ENCODE results near the gene COL6A1.

The COL6A1 gene

GRCh38 chr21:45983981-45984551, 2.5 kb downstream of the COL6A1 start:
- no peak for DNase-seq

GRCh38 chr21:45984584-45985095, 3.1 kb downstream of the COL6A1 start:
- no peak for DNase-seq

- no peak for DNase-seq
Measured at GRCh38 chr21:45985471-45986315, 4.1 kb downstream of the COL6A1 start.

- DNase-seq: no peak
Measured at GRCh38 chr21:45986316-45987051, 4.9 kb downstream of the COL6A1 start.

- DNase-seq: no peak
Measured at GRCh38 chr21:45987121-45987711, 5.6 kb downstream of the COL6A1 start.

- no peak for DNase-seq
Measured at GRCh38 chr21:45988366-45989347, 7.1 kb downstream of the COL6A1 start.

- DNase-seq: no peak
Measured at GRCh38 chr21:45989355-45990048, 7.9 kb downstream of the COL6A1 start.

- DNase-seq: no peak
Measured at GRCh38 chr21:45990049-45990711, 8.6 kb downstream of the COL6A1 start.

- no peak for DNase-seq
Measured at GRCh38 chr21:45990741-45991605, 9.4 kb downstream of the COL6A1 start.

GRCh38 chr21:45991606-45992300, 10.2 kb downstream of the COL6A1 start:
- DNase-seq: no peak

- no peak for DNase-seq
Measured at GRCh38 chr21:45992301-45993209, 11.0 kb downstream of the COL6A1 start.

- DNase-seq: no peak
Measured at GRCh38 chr21:45993210-45994085, 11.9 kb downstream of the COL6A1 start.

GRCh38 chr21:45994086-45994661, 12.6 kb downstream of the COL6A1 start:
- no peak for DNase-seq

GRCh38 chr21:45994759-45995685, 13.5 kb downstream of the COL6A1 start:
- no peak for DNase-seq

GRCh38 chr21:45995686-45996179, 14.2 kb downstream of the COL6A1 start:
- DNase-seq: no peak
